ENCODE data around the gene IL1RAPL2. TPM values are rescaled to one million over a fixed set of nuclear protein-coding genes. Genes with fewer than 3 reads are reported as not detected.

IL1RAPL2 gene
- total and polyA plus RNA-seq, 8 donors: 0.13 to 1.1 (median 0.47) TPM; not detected in 2

GRCh38 chrX:105703876-105704275, 1137.9 kb downstream of the IL1RAPL2 start:
- intact Hi-C loops (cut with DNase I): no loop called here
- no peaks in the 10 kb centered on the region for H3K4me1 ChIP-seq
- no peak for DNase-seq

GRCh38 chrX:105706041-105706440, 1140.0 kb downstream of the IL1RAPL2 start:
- DNase-seq (no peak), ATAC-seq (no peak)
- TF ChIP-seq CTCF (IDR thresholded peaks at IDR 0.05): no peak
- H3K4me1 ChIP-seq: no peaks in the 10 kb centered on the region
- no peak overlapping the region for H3K4me3 ChIP-seq
- intact Hi-C loops (cut with DNase I): no loop called here
- H3K27me3 ChIP-seq: peaks cover 0 to 2% of the 10 kb centered on the region in 2 donors
- H3K9me3 ChIP-seq: no peaks in the 10 kb centered on the region
- no peak overlapping the region for H3K27ac ChIP-seq
- H3K36me3 ChIP-seq: no peaks in the 10 kb centered on the region

More at GRCh38 chrX:105703876-105704275, 1137.9 kb downstream of the IL1RAPL2 start:
- Histone ChIP-seq H3K36me3 (no peaks in the 10 kb centered on the region), H3K27me3 (peaks cover 0 to 2% of the 10 kb centered on the region in 2 donors), H3K27ac (no peak overlapping the region), H3K4me3 (no peak overlapping the region), H3K9me3 (no peaks in the 10 kb centered on the region)
- no peak for ATAC-seq
- no peak for TF ChIP-seq CTCF (IDR thresholded peaks at IDR 0.05)

GRCh38 chrX:105711805-105712204, 1145.8 kb downstream of the IL1RAPL2 start:
- H3K4me1 ChIP-seq: no peaks in the 10 kb centered on the region
- intact Hi-C loops (cut with DNase I): no loop called here
- H3K4me3 ChIP-seq: no peak overlapping the region
- ATAC-seq (no peak), DNase-seq (no peak)
- no peaks in the 10 kb centered on the region for H3K36me3 ChIP-seq
- no peak overlapping the region for H3K27ac ChIP-seq
- no peaks in the 10 kb centered on the region for H3K9me3 ChIP-seq
- no peak for TF ChIP-seq CTCF (IDR thresholded peaks at IDR 0.05)
- H3K27me3 ChIP-seq: no peaks in the 10 kb centered on the region

GRCh38 chrX:105715746-105716145, 1149.7 kb downstream of the IL1RAPL2 start:
- Histone ChIP-seq H3K27ac (no peak overlapping the region), H3K36me3 (no peaks in the 10 kb centered on the region), H3K4me1 (no peaks in the 10 kb centered on the region), H3K27me3 (peaks cover 0 to 9% of the 10 kb centered on the region in 2 donors), H3K9me3 (no peaks in the 10 kb centered on the region), H3K4me3 (no peak overlapping the region)
- intact Hi-C loops (cut with DNase I): no loop called here
- ATAC-seq (no peak), DNase-seq (no peak)
- TF ChIP-seq CTCF (IDR thresholded peaks at IDR 0.05): no peak

GRCh38 chrX:105723966-105724735, 1158.2 kb downstream of the IL1RAPL2 start:
- no peak overlapping the region for H3K4me3 ChIP-seq
- H3K36me3 ChIP-seq: no peaks in the 10 kb centered on the region
- H3K4me1 ChIP-seq: no peaks in the 10 kb centered on the region
- H3K9me3 ChIP-seq: no peaks in the 10 kb centered on the region
- no peak for DNase-seq
- intact Hi-C loops (cut with DNase I): no loop called here
- H3K27me3 ChIP-seq: peaks cover 0 to 7% of the 10 kb centered on the region in 2 donors
- no peak overlapping the region for H3K27ac ChIP-seq
- no peak for TF ChIP-seq CTCF (IDR thresholded peaks at IDR 0.05)
- no peak for ATAC-seq
